ENCODE data around the gene CDH18. TPM values are rescaled to one million over a fixed set of nuclear protein-coding genes. Genes with fewer than 3 reads are reported as not detected.

The CDH18 gene
- total RNA-seq, 1 experiment from 2014 or later: 0.15 TPM

- TF ChIP-seq EZH2 (IDR thresholded peaks at IDR 0.05; ENCODE audit: low read length, unreplicated experiment): no peak
- no peak for TF ChIP-seq EZH2phosphoT487 (IDR thresholded peaks at IDR 0.05; ENCODE audit: borderline replicate concordance, low read length)
- TF ChIP-seq CTCF (conservative IDR thresholded peaks at IDR 0.05; ENCODE audit: low read depth, low read length): no peak
- Histone ChIP-seq H3K4me3 (ENCODE audit: low read length) (no peak overlapping the region), H3K79me2 (ENCODE audit: low read length) (no peaks in the 10 kb centered on the region), H3K36me3 (ENCODE audit: low read depth, low read length) (no peaks in the 10 kb centered on the region), H4K20me1 (ENCODE audit: low read length) (no peaks in the 10 kb centered on the region), H3K9ac (ENCODE audit: low read length) (no peak overlapping the region), H3K27me3 (ENCODE audit: low read length) (no peaks in the 10 kb centered on the region), H2AFZ (ENCODE audit: low read length) (no peak overlapping the region), H3F3A (ENCODE audit: low read length, unreplicated experiment) (no peaks in the 10 kb centered on the region), H3K4me1 (ENCODE audit: insufficient read depth, low read length) (no peaks in the 10 kb centered on the region), H3K9me2 (replicated peaks; ENCODE audit: low read length) (no peaks in the 10 kb centered on the region), H3K27ac (ENCODE audit: low read length) (no peak overlapping the region), H3K4me2 (ENCODE audit: low read length) (no peak overlapping the region), H3K9me3 (ENCODE audit: low read length) (no peaks in the 10 kb centered on the region)
- ATAC-seq (no peak), DNase-seq (peak; percentile 37)
- BruUV-seq (replicated peaks): no TSS peak
- intact Hi-C loops (cut with micrococcal nuclease): no loop called here
- ChIA-PET POLR2A (ENCODE audit: unreplicated experiment) (no interaction called here), CTCF (no interaction called here)
Measured at GRCh38 chr5:19790829-19791466, 197.1 kb downstream of the CDH18 start.

GRCh38 chr5:19782566-19782965 lies 205.4 kb downstream of the CDH18 start:
- ChIA-PET CTCF (no interaction called here), POLR2A (ENCODE audit: unreplicated experiment) (no interaction called here)
- intact Hi-C loops (cut with micrococcal nuclease): no loop called here

More at GRCh38 chr5:19782566-19782965, 205.4 kb downstream of the CDH18 start:
- no peak overlapping the region for H3K27ac ChIP-seq (ENCODE audit: low read length)
- DNase-seq (no peak), ATAC-seq (no peak)
- H3K9me2 ChIP-seq (replicated peaks; ENCODE audit: low read length): no peaks in the 10 kb centered on the region
- H2AFZ ChIP-seq (ENCODE audit: low read length): no peak overlapping the region
- no peak overlapping the region for H3K4me3 ChIP-seq (ENCODE audit: low read length)
- no peaks in the 10 kb centered on the region for H3K9me3 ChIP-seq (ENCODE audit: low read length)
- no peaks in the 10 kb centered on the region for H3K79me2 ChIP-seq (ENCODE audit: low read length)
- no peaks in the 10 kb centered on the region for H3K27me3 ChIP-seq (ENCODE audit: low read length)
- H3F3A ChIP-seq (ENCODE audit: low read length, unreplicated experiment): no peaks in the 10 kb centered on the region
- no peak overlapping the region for H3K9ac ChIP-seq (ENCODE audit: low read length)
- H3K4me2 ChIP-seq (ENCODE audit: low read length): no peak overlapping the region
- TF ChIP-seq EZH2 (IDR thresholded peaks at IDR 0.05; ENCODE audit: low read length, unreplicated experiment) (no peak), EZH2phosphoT487 (IDR thresholded peaks at IDR 0.05; ENCODE audit: borderline replicate concordance, low read length) (no peak), CTCF (conservative IDR thresholded peaks at IDR 0.05; ENCODE audit: low read depth, low read length) (no peak)
- H4K20me1 ChIP-seq (ENCODE audit: low read length): no peaks in the 10 kb centered on the region
- no peaks in the 10 kb centered on the region for H3K4me1 ChIP-seq (ENCODE audit: insufficient read depth, low read length)
- no peaks in the 10 kb centered on the region for H3K36me3 ChIP-seq (ENCODE audit: low read depth, low read length)
- BruUV-seq (replicated peaks): no TSS peak
